IMR-90 (cell line): ENCODE data around the gene SCG5. TPM values are rescaled to one million over a fixed set of nuclear protein-coding genes. Genes with fewer than 3 reads are reported as not detected.
A peak's percentile ranks its signal among the peaks of the same experiment; 100 is the strongest.

Experiments used
- ATAC-seq: fragments of 200-7000 bp; cut with Tn5 transposase; 2 replicates; pipeline ENCODE4 v1.9.1; 2020; ENCODE audit warnings: low read depth, mild to moderate bottlenecking, moderate library complexity
- BruUV-seq: library from RNA; stranded (reverse); fragments of 400-500 nt; replicated peaks from 2 replicates; lab custom pipeline; 2021; lab: Mats Ljungman, UMichigan
- CTCF ChIA-PET: fragments of 300-600 bp; formaldehyde crosslinking; extraction: SDS; loops from one replicate; lab custom pipeline; 2021; ENCODE audit warnings: antibody characterized with exemption; lab: Yijun Ruan, JAX
- POLR2A ChIA-PET: fragments of 300-600 bp; sonication (Branson Sonifier 250); formaldehyde crosslinking; loops from one replicate; lab custom pipeline; 2022; ENCODE audit warnings: antibody characterized with exemption; ENCODE audit not compliant: unreplicated experiment; lab: Charles Lee
- DNase-seq: peaks from one replicate; pipeline ENCODE4 v3.0.0; 2013
- H2AFZ ChIP-seq: replicated peaks from 2 replicates; pipeline ENCODE3; 2013; ENCODE audit warnings: low read length, mild to moderate bottlenecking; ENCODE audit not compliant: poor library complexity
- H2AK5ac ChIP-seq: 2 replicates; pipeline ENCODE4 v1.6.1; 2013; ENCODE audit warnings: low read depth, low read length, inconsistent platforms
- H2AK9ac ChIP-seq: replicated peaks from 2 replicates; pipeline ENCODE3; 2013; ENCODE audit warnings: mild to moderate bottlenecking, low read depth, low read length, moderate library complexity; ENCODE audit not compliant: poor library complexity
- H2BK120ac ChIP-seq: 2 replicates; pipeline ENCODE4 v1.6.1; 2013; ENCODE audit warnings: low read depth, low read length, inconsistent platforms
- H2BK15ac ChIP-seq: 3 replicates; pipeline ENCODE4 v1.6.1; 2013; ENCODE audit warnings: low read depth, low read length, inconsistent platforms
- H2BK20ac ChIP-seq: 2 replicates; pipeline ENCODE4 v1.6.1; 2013; ENCODE audit warnings: low read depth, mild to moderate bottlenecking, inconsistent platforms, low read length, moderate library complexity
- H2BK5ac ChIP-seq: 2 replicates; pipeline ENCODE4 v1.6.1; 2013; ENCODE audit warnings: mild to moderate bottlenecking, low read depth, low read length, inconsistent platforms; ENCODE audit not compliant: poor library complexity, severe bottlenecking
- H3K14ac ChIP-seq: replicated peaks from 2 replicates; pipeline ENCODE4 v1.6.1; 2013; ENCODE audit warnings: low read depth, low read length, inconsistent platforms
- H3K18ac ChIP-seq: 2 replicates; pipeline ENCODE4 v1.6.1; 2013; ENCODE audit warnings: low read depth, low read length, control low read depth
- H3K23ac ChIP-seq: 2 replicates; pipeline ENCODE4 v1.6.1; 2013; ENCODE audit warnings: low read depth, low read length, inconsistent platforms
- H3K27ac ChIP-seq: 2 replicates; pipeline ENCODE4 v1.5.1; 2013; ENCODE audit warnings: mild to moderate bottlenecking, control low read depth, low read length; ENCODE audit not compliant: insufficient read depth
- H3K27me3 ChIP-seq: 2 replicates; pipeline ENCODE4 v1.6.1; 2013; ENCODE audit warnings: low read length; ENCODE audit not compliant: control insufficient read depth, insufficient read depth
- H3K36me3 ChIP-seq: 2 replicates; pipeline ENCODE4 v1.6.1; 2013; ENCODE audit warnings: low read length, mixed read lengths; ENCODE audit not compliant: control insufficient read depth, insufficient read depth
- H3K4ac ChIP-seq: 2 replicates; pipeline ENCODE4 v1.6.1; 2013; ENCODE audit warnings: low read depth, low read length, inconsistent platforms
- H3K4me1 ChIP-seq: 2 replicates; pipeline ENCODE4 v1.6.1; 2013; ENCODE audit warnings: low read length, mixed read lengths; ENCODE audit not compliant: control insufficient read depth, insufficient read depth
- H3K4me2 ChIP-seq: 2 replicates; pipeline ENCODE4 v1.6.1; 2013; ENCODE audit warnings: low read depth, mild to moderate bottlenecking, control low read depth, low read length, moderate library complexity
- H3K4me3 ChIP-seq: 2 replicates; pipeline ENCODE4 v1.5.1; 2013; ENCODE audit warnings: low read depth, mild to moderate bottlenecking, control low read depth, low read length, moderate library complexity; ENCODE audit not compliant: insufficient read depth
- H3K56ac ChIP-seq: 2 replicates; pipeline ENCODE4 v1.6.1; 2013; ENCODE audit warnings: low read length, inconsistent platforms; ENCODE audit not compliant: insufficient read depth; ENCODE audit errors: extremely low read depth
- H3K79me1 ChIP-seq, 2 experiments: 2 replicates each; pipeline ENCODE4 v1.6.1; 2013; ENCODE audit warnings: low read length in 2 of 2, inconsistent platforms in 1 of 2, low read depth in 1 of 2
- H3K9ac ChIP-seq: 2 replicates; pipeline ENCODE4 v1.6.1; 2013; ENCODE audit warnings: low read depth, low read length, control low read depth
- H3K9me1 ChIP-seq: 2 replicates; pipeline ENCODE4 v1.6.1; 2013; ENCODE audit warnings: low read length, inconsistent platforms; ENCODE audit not compliant: insufficient read depth
- H3K9me3 ChIP-seq: 2 replicates; pipeline ENCODE4 v1.6.1; 2013; ENCODE audit warnings: low read length; ENCODE audit not compliant: control insufficient read depth, insufficient read depth
- H4K20me1 ChIP-seq: 2 replicates; pipeline ENCODE4 v1.6.1; 2013; ENCODE audit warnings: low read length, inconsistent platforms; ENCODE audit not compliant: insufficient read depth
- H4K5ac ChIP-seq: 2 replicates; pipeline ENCODE4 v1.6.1; 2013; ENCODE audit warnings: mild to moderate bottlenecking, low read depth, low read length, control low read depth
- H4K8ac ChIP-seq, 2 experiments: 2 replicates each; pipeline ENCODE4 v1.6.1; 2013; ENCODE audit warnings: low read depth in 2 of 2, low read length in 2 of 2, control low read depth in 1 of 2, inconsistent platforms in 1 of 2
- H4K91ac ChIP-seq: 2 replicates; pipeline ENCODE4 v1.6.1; 2013; ENCODE audit warnings: low read depth, low read length, inconsistent platforms; ENCODE audit not compliant: insufficient read depth
- CEBPB ChIP-seq: IDR thresholded peaks from 2 replicates; pipeline ENCODE4 v1.6.1; 2012; ENCODE audit warnings: low read depth, low read length, improper control_type of control experiment
- CHD1 ChIP-seq: IDR thresholded peaks from 2 replicates; pipeline ENCODE4 v1.6.1; 2012; ENCODE audit warnings: low read depth, low read length, improper control_type of control experiment
- MAFK ChIP-seq: IDR thresholded peaks from 2 replicates; pipeline ENCODE4 v1.6.1; 2012; ENCODE audit warnings: low read depth, low read length, improper control_type of control experiment
- RAD21 ChIP-seq: IDR thresholded peaks from 2 replicates; pipeline ENCODE4 v1.6.1; 2012; ENCODE audit warnings: low read length, improper control_type of control experiment
- RCOR1 ChIP-seq: IDR thresholded peaks from 2 replicates; pipeline ENCODE4 v1.6.1; 2012; ENCODE audit warnings: mild to moderate bottlenecking, low read length, improper control_type of control experiment; ENCODE audit not compliant: insufficient replicate concordance
- RFX5 ChIP-seq: IDR thresholded peaks from 2 replicates; pipeline ENCODE4 v1.8.0; 2012; ENCODE audit warnings: low read depth, mild to moderate bottlenecking, low read length, moderate library complexity
- WGBS, 2 experiments: methylation state at CpG; one replicate each; pipeline versions ENCODE4 v1.1.5 to v1.1.7; 2013; ENCODE audit warnings: missing lambda C conversion rate in 2 of 2; ENCODE audit not compliant: insufficient read length in 1 of 2; ENCODE audit errors: extremely low coverage in 2 of 2; 5-methylcytosine and 5-hydroxymethylcytosine counted together
- dilution Hi-C: fragments of 300-500 bp; cut with HindIII; formaldehyde crosslinking; loops from one replicate; pipeline ENCODE4 v1.14.3; 2018; ENCODE audit warnings: low sequenced_read_pairs; ENCODE audit not compliant: unreplicated experiment
- in situ Hi-C: fragments of 300-500 bp; cut with MboI; formaldehyde crosslinking; loops from 3 replicates; pipeline ENCODE4 v1.14.3; 2019; ENCODE audit warnings: low sequenced_read_pairs, inconsistent platforms, mixed read lengths
- intact Hi-C: fragments of 100-400 bp; cut with micrococcal nuclease; formaldehyde crosslinking; loops from 2 replicates; pipeline ENCODE4 v1.10.0; 2022
- microRNA-seq, 2 experiments: library from miRNA; stranded (forward) in 1 of 2; unstranded in 1 of 2; fragments of 10-50 nt in 1 of 2; fragments of <30 nt in 1 of 2; gene quantifications in 1 of 2; microRNA quantifications in 1 of 2; one replicate each; pipeline versions ENCODE3 to v1.1.0; 2013 to 2020; ENCODE audit not compliant: insufficient read depth in 1 of 2, insufficient read length in 1 of 2, unreplicated experiment in 1 of 2
- polyA plus RNA-seq, 3 experiments: library from polyadenylated mRNA; depleted of rRNA; stranded (reverse); fragments of >200 nt; gene quantifications; 2 replicates each; pipeline ENCODE4 v1.2.3, GENCODE V29; 2012; ENCODE audit warnings: low replicate concordance in 1 of 3
- small RNA-seq, 5 experiments: library from RNA; depleted of rRNA; stranded (forward); fragments of <200 nt; gene quantifications; one replicate each; pipeline ENCODE3, GENCODE V24; 2012
- total RNA-seq: library from RNA; depleted of rRNA; stranded (reverse); fragments of >200 nt; gene quantifications from 2 replicates; pipeline ENCODE4 v1.2.3, GENCODE V29; 2012; rRNA removed

Gene SCG5
- total and polyA plus RNA-seq, 2 of the 4 experiments (the other 2 are of a cell fraction): 7.9 to 16.8 TPM

GRCh38 chr15:32743411-32744140 is 102.1 kb downstream of the SCG5 start (continued):
- no peak for TF ChIP-seq MAFK

GRCh38 chr15:32746116-32746857 is 104.8 kb downstream of the SCG5 start:
- Histone ChIP-seq H3K36me3 (peaks cover 3% of the 10 kb centered on the region), H3K18ac (peak overlapping the region; percentile 37; the same call in 1 of the 2 replicates), H3K4me1 (no peaks in the 10 kb centered on the region; the same call in 1 of the 2 replicates), H2AK5ac (no peak overlapping the region), H3K9me3 (no peaks in the 10 kb centered on the region), H3K4ac (no peak overlapping the region), H2BK120ac (no peak overlapping the region), H2BK20ac (no peak overlapping the region), H4K5ac (no peak overlapping the region), H2AFZ (no peak overlapping the region), H2BK15ac (no peak overlapping the region), H3K56ac (no peak overlapping the region), H2AK9ac (no peak overlapping the region), H3K4me2 (no peak overlapping the region), H3K27ac (no peak overlapping the region), H3K23ac (no peak overlapping the region), H3K9me1 (no peaks in the 10 kb centered on the region; the same call in 1 of the 2 replicates), H4K91ac (no peak overlapping the region), H3K79me1 (peaks cover 3 to 7% of the 10 kb centered on the region in 2 experiments; a peak in 3 of 4 replicates), H2BK5ac (no peak overlapping the region), H3K14ac (no peak overlapping the region), H4K8ac (no peak overlapping the region), H3K9ac (no peak overlapping the region), H3K4me3 (no peak overlapping the region), H4K20me1 (no peaks in the 10 kb centered on the region), H3K27me3 (no peaks in the 10 kb centered on the region)
- whole genome bisulfite sequencing, 2 experiments: 100% methylated on average over 1 of the region's 4 CpGs; no CpG with 5 or more reads in 1 of the 2 experiments
- TF ChIP-seq CHD1 (no peak), RCOR1 (no peak), CEBPB (peak; percentile 23; the same call in 1 of the 2 replicates), RAD21 (no peak), RFX5 (no peak)
- ATAC-seq: no peak
- no TSS peak for BruUV-seq
- DNase-seq: no peak
- POLR2A ChIA-PET: no interaction called here
- CTCF ChIA-PET: no interaction called here
- in situ Hi-C loops (no loop called here), intact Hi-C loops (no loop called here), dilution Hi-C loops (no loop called here)

Small RNAs within 50 kb of the gene (microRNA-seq; reads per million reads assigned to microRNA genes)
- not detected for gene RN7SL286P (ENCODE audit: insufficient read depth, insufficient read length)

Small RNAs within 50 kb of the gene (small RNA-seq; reads per million reads assigned to genes)
- gene RN7SL286P: 0 reads per million in 5 experiments

Other genes starting within 250 kb of the SCG5 start
- gene GOLGA8K, start 238.4 kb upstream of the SCG5 start, total RNA-seq: not detected in 2 replicates
- gene GOLGA8K, start 238.4 kb upstream of the SCG5 start, polyA plus RNA-seq (2012; rRNA removed): not detected in 2 replicates
- gene GOLGA8O, start 186.1 kb upstream of the SCG5 start, total RNA-seq: 0.36 and 0.56 TPM in 2 replicates
- gene GOLGA8O, start 186.1 kb upstream of the SCG5 start, polyA plus RNA-seq (2012; rRNA removed): 0.42 and 0.65 TPM in 2 replicates
- gene GOLGA8N, start 48.3 kb upstream of the SCG5 start, total RNA-seq: 0.72 and 0.83 TPM in 2 replicates
- gene GOLGA8N, start 48.3 kb upstream of the SCG5 start, polyA plus RNA-seq (2012; rRNA removed): 1.2 and 1.8 TPM in 2 replicates
- 28.6 and 29.0 TPM in 2 replicates for gene ARHGAP11A, start 26.2 kb upstream of the SCG5 start, total RNA-seq
- 8.5 and 9.9 TPM in 2 replicates for gene ARHGAP11A, start 26.2 kb upstream of the SCG5 start, polyA plus RNA-seq (2012; rRNA removed)
- 848 and 1,032 TPM in 2 replicates for gene GREM1, start 76.3 kb downstream of the SCG5 start, total RNA-seq
- 852 and 1,130 TPM in 2 replicates for gene GREM1, start 76.3 kb downstream of the SCG5 start, polyA plus RNA-seq (2012; rRNA removed)